PFSK-1 (cell line): ENCODE results near the gene CKAP2.

ENCODE experiments used
- FOXP2 ChIP-seq: optimal IDR thresholded peaks from 2 replicates; pipeline ENCODE3; 2011; ENCODE audit warnings: borderline replicate concordance, control low read depth, inconsistent platforms; ENCODE audit not compliant: insufficient read depth; ENCODE audit errors: extremely low read length, extremely low read depth
- POLR2AphosphoS5 ChIP-seq: IDR thresholded peaks from 2 replicates; pipeline ENCODE4 v1.6.1; 2012; ENCODE audit warnings: low read depth, mild to moderate bottlenecking, control low read depth, low read length, moderate library complexity
- SIN3A ChIP-seq: IDR thresholded peaks from 2 replicates; pipeline ENCODE4 v1.6.1; 2012; ENCODE audit warnings: mild to moderate bottlenecking, low read length, moderate library complexity, borderline replicate concordance; ENCODE audit not compliant: insufficient read depth
- TAF1 ChIP-seq: IDR thresholded peaks from 2 replicates; pipeline ENCODE4 v1.6.1; 2012; ENCODE audit warnings: low read length, control low read depth, borderline replicate concordance; ENCODE audit not compliant: insufficient read depth
- TF ChIP-seq, protein P1 (sequence below), 2 experiments: IDR thresholded peaks; 2 replicates each; pipeline versions ENCODE4 v1.6.1 to v1.8.0; 2011 to 2012; ENCODE audit warnings: low read depth in 2 of 2, low read length in 2 of 2, control low read depth in 1 of 2, inconsistent platforms in 1 of 2, mild to moderate bottlenecking in 1 of 2, moderate library complexity in 1 of 2; ENCODE audit not compliant: insufficient read depth in 1 of 2

Gene CKAP2

DNA sequence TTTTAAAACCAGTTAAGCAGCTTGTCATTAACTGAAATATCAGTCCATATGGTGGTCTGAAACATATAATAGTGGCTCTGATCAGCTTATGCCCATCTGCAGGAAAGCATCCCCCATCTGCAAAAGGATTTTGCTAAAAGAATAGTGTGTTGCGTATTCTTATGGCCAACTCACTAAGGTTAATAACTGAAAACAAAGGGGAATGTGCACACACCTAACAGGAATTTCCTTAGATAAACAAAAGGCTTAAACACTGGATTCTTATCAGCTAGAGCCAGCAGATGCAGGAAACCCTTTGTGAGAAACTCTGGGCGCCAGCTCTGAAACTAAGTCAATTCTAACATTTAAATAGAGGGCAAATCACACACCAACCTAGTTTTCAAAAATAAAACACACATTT is 27.0 kb upstream of the CKAP2 start:
- TF ChIP-seq, protein P1, sequence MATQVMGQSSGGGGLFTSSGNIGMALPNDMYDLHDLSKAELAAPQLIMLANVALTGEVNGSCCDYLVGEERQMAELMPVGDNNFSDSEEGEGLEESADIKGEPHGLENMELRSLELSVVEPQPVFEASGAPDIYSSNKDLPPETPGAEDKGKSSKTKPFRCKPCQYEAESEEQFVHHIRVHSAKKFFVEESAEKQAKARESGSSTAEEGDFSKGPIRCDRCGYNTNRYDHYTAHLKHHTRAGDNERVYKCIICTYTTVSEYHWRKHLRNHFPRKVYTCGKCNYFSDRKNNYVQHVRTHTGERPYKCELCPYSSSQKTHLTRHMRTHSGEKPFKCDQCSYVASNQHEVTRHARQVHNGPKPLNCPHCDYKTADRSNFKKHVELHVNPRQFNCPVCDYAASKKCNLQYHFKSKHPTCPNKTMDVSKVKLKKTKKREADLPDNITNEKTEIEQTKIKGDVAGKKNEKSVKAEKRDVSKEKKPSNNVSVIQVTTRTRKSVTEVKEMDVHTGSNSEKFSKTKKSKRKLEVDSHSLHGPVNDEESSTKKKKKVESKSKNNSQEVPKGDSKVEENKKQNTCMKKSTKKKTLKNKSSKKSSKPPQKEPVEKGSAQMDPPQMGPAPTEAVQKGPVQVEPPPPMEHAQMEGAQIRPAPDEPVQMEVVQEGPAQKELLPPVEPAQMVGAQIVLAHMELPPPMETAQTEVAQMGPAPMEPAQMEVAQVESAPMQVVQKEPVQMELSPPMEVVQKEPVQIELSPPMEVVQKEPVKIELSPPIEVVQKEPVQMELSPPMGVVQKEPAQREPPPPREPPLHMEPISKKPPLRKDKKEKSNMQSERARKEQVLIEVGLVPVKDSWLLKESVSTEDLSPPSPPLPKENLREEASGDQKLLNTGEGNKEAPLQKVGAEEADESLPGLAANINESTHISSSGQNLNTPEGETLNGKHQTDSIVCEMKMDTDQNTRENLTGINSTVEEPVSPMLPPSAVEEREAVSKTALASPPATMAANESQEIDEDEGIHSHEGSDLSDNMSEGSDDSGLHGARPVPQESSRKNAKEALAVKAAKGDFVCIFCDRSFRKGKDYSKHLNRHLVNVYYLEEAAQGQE (IDR thresholded peaks at IDR 0.05; ENCODE audit: insufficient read depth in 1 of 2, low read depth in 2 of 2, low read length in 2 of 2), result no peak
- TF ChIP-seq POLR2AphosphoS5, result no peak
- TF ChIP-seq TAF1, result no peak
- no peak for TF ChIP-seq SIN3A
- no peak for TF ChIP-seq FOXP2

DNA sequence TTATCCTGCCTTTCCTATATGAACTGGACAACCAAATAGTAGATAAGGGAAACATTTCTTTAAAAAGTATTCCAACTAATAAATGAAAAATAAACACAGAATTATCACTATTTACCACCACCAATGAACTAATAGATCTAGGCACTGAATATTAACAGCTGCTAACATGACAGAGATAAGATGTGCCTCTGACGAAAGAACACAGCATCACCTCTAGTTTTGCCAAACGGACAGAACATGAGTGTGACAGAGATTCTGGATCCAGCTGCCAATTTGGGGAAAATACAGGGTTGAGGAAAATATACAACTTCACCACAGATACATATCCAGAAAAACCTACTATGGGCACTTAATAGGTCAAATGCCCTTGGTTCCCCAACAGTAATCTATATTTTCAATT is 22.8 kb upstream of the CKAP2 start:
- TF ChIP-seq, protein P1 (IDR thresholded peaks at IDR 0.05; ENCODE audit: insufficient read depth in 1 of 2, low read depth in 2 of 2, low read length in 2 of 2), result no peak
- TF ChIP-seq SIN3A, result no peak

DNA sequence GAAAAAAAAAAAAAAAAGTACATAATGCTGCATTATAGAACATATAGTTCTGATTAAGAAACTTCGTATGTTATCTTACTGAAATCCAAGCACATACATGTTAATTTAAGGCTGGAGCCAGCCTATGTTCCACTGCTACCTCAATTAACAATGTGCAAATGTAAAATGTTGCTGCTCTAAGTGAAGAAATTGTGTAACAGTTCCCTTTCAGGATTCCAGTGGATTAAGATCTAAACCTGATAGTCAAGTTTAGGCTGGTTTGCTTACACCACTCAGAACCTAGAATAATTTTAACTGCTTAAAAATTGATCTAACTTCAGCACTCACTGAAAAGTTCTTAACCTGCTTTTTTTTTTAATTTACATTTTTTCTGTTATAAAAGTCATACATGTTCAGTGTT is 9.0 kb upstream of the CKAP2 start:
- no peak for TF ChIP-seq TAF1

DNA sequence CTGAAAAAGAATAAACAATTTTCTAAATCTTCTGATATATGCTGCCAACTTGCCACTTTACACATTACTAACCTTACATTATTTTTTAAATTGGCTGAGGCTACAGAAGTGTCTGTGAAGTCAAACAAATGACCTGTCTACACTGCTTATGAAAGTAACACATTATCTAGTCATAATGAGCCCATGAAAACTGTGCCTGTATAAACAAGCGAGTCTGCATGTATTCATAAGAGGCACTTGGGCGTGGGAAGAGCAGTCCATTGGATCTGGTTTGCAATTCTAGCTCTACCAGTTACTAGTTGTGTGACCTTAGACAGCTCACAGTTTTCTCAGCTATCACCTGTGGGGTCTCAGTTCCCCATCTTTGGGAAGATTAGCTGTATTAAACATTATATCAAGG is 7.9 kb upstream of the CKAP2 start:
- TF ChIP-seq, protein P1 (IDR thresholded peaks at IDR 0.05; ENCODE audit: insufficient read depth in 1 of 2, low read depth in 2 of 2, low read length in 2 of 2), result no peak
- no peak for TF ChIP-seq POLR2AphosphoS5
- no peak for TF ChIP-seq FOXP2
- TF ChIP-seq TAF1, result no peak
- no peak for TF ChIP-seq SIN3A

DNA sequence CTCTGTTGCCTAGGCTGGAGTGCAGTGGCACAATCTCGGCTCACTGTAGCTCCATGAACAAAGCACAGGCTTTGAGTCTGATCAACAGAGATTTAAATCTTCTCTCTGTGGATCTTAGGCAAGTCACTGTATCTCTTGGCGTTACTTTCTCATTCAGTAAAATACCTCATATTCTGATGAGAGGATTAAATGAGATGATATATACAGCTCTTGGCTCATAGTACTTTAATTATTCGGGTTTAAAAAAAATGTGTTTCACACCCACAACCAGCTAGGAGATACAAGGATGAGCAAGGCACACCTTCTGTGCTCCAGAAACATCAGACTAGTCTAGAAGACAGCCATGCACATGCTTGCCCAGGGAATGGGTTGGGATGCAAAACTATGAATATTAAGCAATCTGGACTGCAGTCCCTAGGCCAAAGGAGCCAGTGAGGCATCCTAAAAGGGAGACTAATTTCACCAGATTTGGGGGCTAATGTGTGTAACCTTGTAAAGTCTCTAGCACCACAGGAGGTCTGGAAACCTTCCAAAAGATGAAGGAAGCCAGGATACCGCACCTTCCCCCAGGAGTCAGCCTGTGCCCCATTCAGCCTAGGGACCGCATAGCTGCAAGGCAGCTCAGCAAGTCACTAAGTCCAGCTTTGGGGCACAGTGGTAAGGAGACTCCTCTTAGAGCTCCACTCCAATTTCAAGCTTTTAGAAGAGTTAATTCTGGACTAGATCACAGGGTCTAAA is 7.3 kb upstream of the CKAP2 start:
- no peak for TF ChIP-seq FOXP2

DNA sequence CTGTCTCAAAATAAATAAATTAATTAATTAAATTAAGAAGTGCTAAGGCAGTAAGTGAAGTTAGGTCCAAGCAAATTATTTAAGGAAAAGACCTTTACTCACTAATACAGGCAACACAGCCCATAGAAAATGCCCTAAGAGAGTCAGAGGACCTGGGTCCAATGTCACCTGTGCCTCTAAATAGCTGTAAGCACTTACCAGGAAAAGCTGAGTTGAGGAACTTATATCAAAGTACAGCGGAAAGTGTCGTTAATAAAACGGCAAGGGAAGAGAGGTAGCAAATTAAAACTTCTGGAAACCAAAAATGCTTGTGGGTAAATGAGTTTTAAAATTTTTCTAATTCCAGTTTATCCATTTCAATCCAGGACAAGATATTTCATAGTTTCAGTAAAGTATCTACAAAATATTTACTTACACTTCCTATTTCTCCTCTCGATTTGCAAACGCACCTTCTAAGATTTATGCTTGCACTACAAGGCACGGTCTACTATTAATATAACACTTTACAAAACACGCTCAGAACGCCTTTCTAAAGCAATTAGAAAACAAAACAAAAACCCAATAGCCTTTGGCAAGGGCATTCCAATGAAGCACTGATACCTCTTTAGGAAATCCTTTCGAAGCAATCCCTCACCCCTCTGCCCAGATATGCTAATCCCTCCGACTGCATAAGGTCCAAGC is 5.8 kb upstream of the CKAP2 start:
- no peak for TF ChIP-seq FOXP2
- TF ChIP-seq POLR2AphosphoS5, result no peak
- no peak for TF ChIP-seq SIN3A
- TF ChIP-seq, protein P1 (IDR thresholded peaks at IDR 0.05; ENCODE audit: insufficient read depth in 1 of 2, low read depth in 2 of 2, low read length in 2 of 2), result no peak
- no peak for TF ChIP-seq TAF1
